GM19193 (cell line): ENCODE results near the gene SCN10A.

Source experiments
- POLR2A ChIP-seq: IDR thresholded peaks from 4 replicates; pipeline ENCODE4 v1.6.1; 2011; ENCODE audit not compliant: insufficient read depth, insufficient read length; ENCODE audit errors: extremely low read depth

Gene SCN10A

DNA sequence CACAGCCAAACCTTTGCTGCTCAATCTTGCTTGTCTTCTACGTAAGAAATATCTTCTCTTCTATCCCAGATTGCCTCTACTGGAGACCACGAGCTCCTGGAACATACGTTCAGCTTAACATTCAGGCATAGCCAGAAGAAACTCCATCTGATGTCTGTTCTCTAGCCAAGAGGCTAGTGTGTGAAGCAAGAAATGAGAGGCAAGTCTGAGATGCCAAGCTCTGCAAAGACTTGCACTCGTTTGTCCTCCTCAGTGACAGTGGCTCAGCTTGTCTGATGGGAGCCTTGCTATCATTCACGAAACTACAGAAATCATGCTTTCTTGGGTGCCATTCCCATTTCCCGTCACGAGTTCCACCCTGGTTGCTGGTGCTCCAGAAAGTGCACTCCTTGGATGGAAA lies at the start of gene SCN10A:
SCN10A (minus strand) TSS at position 192 of the 400 bp plus-strand sequence. CDS start 22,207 bp downstream, outside the sequence.
- no peak for TF ChIP-seq POLR2A

DNA sequence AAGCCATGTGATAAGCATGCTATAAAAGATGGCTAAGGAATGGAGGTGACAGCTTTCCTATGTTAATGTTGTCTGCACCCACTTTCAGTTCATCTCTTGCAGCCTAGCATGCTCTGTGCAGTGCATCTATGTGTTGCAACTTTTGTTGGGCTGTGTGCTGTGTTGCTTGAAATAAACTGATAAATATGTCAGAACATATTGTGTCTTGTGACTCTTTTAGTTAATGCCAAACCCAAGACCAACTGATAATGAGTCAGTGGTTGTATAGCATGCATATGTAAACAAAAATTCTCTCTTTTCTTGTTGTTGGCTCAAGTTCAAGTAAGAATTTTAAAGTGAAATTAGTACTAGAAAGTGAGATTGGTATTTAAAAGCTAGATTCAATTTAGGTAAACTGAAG lies 37.0 kb upstream of the SCN10A start:
- TF ChIP-seq POLR2A = no peak

DNA sequence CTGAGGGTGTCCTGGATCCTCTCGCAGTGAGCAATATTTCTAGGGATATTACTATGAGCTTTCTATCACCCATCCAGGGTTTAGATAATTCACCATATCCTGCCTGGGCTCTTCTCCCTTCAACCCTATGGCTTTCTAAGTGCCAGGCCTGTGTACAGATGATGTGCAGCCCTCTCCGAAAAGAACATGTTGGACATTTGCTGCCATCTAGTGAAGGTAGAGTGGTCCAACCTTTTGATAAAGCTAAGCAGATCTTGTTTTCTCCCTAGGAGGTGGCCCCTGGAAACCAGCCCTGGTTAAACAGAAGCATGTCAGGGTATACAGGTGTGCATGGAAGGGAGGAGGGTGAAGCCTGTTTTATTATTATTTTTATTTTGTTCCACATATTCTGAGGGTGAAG lies 27.9 kb upstream of the SCN10A start:
- no peak for TF ChIP-seq POLR2A

DNA sequence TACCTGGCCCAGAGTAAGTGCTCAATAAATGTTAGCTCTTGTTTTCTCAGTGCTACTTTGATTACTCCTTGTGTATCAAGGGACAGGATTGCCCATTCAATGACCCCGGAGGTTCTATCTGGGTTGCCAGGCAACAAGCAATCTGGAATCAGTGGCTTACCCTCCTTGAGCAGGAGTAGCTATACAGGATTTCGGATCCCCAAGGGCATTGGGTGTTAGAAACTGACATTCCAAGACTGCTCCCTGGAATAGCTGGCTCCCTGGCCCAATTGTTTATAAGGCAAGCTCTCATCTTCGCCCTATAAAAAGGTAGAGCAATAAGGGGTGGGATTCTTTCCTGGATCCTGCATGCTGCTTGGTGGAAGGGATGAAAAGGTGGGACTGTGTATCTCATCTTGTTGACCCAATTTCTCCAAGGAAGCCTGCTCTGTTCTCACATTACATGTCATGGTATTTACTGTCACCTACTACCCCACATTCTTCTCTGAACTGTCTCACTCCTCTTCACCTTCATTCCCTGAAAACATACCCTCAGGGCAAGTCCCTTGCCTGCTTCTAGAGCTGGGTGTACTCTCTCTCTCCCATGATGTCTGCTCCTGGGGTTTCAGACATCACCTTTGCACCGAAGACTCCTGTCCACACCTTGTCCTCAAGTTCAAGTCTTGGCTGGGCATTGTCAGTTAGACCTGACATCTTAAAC lies 26.4 kb upstream of the SCN10A start:
- no peak for TF ChIP-seq POLR2A

DNA sequence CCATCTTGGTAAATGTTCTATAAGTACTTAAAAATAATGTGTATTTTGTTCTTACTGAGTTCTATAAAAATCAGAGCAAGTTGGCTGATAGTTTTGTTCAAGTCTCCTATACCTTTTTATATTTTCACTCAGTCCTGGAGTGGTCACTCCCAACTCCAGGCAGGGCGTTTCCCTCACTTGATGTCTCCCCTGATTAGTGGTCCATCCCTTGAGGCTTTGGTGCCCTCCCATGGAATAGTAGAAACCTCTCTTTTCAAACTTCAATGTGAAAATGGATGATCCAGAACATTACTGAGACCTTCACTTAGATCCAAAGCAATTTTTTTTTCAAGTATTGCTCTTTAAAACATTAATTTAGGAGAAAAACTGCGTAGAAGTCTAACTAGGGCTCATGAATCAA lies 25.0 kb upstream of the SCN10A start:
- no peak for TF ChIP-seq POLR2A

DNA sequence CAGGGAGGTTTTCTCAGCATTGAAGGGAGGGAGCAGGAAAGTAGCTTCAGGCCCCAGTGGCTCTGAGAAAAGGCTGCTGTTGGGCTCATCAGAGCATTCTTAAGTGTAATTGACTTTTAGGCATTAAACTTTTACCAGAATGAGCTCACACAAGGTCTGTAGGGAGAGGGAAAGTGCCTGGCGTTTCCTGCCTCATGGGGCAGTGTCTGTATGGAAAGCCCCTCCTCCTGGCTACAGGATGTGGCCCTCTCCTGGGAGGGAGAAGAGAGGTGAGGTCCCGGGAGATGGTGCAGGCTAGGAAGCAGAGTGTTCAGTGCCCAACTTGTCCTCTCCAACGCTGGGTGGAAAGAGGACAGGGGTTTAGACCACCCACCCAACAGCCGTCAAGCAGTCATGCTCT lies 21.3 kb upstream of the SCN10A start:
- TF ChIP-seq POLR2A = no peak

DNA sequence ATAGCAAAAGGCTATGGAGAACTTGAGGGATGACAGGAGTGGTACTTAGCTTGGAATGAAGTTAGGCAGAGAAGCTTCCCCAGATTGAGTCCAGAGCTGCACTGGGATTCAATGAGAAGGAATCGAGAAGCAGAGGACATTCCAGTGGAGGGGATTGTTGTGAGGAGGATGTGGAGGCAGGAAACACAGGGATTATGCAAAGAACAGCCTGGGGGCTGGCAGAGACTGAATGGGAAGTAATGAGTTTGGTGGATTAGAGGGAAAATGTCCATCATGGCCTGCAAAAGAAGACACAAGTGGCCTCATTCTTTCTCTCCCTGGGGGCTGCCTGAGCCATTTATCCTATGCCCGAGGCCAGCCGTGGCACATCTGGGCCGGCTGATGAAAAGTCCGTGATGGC lies 20.5 kb upstream of the SCN10A start:
- no peak for TF ChIP-seq POLR2A

DNA sequence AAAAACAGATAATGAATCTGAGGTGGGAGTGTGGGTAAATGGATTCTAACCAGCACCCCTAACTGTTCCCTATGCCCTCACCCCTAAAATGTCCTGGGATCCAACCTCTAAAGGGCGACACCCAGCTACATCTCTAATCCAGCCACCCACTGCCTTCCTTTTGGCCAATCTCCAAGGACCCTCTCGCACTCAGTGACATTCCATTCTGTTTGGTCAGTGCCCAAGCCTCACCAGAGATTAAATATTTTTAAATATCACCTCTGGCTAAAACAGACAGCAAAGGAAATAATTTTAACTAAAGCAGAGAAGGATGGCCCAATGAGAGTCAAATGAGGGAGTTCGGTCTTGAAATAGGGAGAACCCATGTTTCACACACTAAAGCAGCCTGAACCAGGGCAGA lies 19.9 kb upstream of the SCN10A start:
- no peak for TF ChIP-seq POLR2A

DNA sequence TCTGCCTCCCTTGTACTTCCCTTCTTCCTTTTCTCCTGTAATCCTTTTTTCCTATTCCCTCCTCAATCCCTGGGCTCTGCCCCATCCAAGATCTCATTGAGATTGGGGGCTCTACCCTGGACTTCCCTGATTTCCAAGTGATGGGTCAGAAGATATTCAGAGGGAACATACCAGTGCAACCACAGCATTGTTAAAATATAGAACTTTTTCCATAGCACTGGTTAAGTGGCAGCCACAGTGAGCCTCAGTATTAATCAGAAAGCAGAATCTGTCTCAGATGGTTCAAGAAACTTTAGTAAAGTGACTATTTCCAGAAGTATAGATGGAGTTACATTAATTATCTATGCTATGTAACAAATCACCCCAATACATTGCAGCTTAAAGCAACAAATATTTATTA lies 18.7 kb upstream of the SCN10A start:
- TF ChIP-seq POLR2A = no peak

DNA sequence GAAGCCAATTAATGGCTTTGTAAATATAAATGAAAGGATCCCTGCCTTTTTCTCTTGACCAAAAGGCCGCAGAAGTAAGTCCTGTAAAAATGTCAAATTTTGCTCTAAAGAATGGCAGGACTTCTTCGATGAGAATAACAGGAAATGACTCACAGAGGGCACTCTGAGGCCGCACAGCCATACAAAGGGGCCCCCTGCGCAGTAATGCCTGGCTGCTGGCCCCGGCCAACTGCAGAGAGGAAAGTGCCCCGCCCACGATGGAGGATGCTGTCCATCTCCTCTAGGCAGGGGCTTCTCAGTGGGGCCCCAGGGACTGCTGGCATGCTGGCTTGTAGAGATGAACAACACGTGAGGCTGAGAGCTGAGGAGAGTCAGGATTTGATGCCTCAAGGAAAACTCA lies 18.1 kb upstream of the SCN10A start:
- TF ChIP-seq POLR2A = no peak

DNA sequence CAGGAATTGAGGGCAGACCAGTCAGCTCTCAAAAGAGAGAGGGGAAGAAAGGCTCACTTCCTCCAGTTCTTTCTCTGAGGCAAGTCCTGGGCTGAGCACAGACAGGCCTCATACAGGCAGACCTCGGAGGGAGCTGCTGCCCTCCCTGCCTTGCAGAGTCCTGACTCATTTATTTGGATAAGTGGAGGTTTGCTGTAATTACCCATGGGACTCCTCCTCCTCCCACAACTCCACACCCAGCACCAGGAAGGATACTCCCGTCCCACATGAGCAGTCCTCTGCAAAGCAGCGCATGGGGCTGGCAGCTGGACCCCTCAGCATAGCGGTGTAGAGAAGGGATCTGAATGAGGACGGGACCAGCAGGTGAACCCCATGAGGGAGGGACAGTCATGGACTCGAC lies 13.4 kb upstream of the SCN10A start:
- no peak for TF ChIP-seq POLR2A

DNA sequence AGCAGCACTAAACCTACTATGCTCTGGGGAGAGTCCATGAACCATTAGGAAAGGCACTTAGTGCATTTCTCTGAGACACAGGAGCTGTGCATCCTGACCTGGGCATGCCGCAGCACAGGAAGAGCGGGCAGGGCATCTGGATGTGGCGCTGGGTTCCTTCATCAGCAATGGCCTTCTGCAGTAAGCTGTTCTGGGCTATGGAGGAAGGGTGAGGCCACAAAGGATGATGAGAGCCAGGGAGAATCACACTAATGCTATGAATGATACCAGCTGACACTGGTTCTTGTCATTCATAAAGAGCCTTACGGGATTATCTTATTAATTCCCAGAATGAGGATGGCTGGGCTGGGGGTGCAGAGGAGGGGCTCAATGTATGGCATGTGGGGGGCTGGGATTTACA lies 12.7 kb upstream of the SCN10A start:
- no peak for TF ChIP-seq POLR2A

DNA sequence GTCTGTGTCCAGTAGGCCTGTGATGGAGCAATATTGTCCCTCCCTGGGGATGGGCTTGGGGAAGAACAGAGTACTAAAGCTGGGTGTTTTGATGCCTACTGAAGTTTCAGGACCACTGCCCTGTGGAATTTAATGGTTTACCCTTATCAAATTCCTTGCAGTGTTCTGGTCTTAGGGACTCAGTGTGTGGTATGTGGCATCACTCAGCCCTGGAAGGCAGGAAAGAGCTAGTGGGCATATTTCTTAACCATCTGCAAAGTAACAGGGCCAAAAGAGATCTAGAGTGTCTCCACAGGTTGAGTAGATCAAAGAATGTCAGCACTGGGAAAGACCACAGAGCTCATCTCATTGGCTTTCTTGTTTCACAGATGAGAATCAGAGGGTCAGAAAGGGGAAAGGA lies 11.8 kb upstream of the SCN10A start:
- no peak for TF ChIP-seq POLR2A

DNA sequence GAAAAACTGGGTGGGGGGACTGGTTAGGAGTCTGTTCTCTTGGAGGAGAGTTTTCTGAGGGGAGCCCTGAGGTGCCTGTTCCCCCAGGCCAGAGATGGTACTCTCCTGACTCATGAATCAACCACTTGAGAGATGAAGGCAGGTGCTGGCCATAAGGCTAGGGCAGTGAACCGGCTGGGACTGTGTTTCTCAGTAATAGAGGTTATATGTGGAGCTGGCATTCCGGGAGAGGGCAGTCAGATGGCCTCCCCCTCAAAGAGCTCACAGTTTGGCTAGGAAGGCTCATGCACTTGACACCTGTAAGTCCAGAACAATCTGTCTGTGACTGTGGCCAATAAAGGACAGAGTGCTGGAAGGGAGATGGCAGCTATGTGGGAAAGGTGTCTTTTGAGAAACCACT lies 10.0 kb upstream of the SCN10A start:
- no peak for TF ChIP-seq POLR2A

DNA sequence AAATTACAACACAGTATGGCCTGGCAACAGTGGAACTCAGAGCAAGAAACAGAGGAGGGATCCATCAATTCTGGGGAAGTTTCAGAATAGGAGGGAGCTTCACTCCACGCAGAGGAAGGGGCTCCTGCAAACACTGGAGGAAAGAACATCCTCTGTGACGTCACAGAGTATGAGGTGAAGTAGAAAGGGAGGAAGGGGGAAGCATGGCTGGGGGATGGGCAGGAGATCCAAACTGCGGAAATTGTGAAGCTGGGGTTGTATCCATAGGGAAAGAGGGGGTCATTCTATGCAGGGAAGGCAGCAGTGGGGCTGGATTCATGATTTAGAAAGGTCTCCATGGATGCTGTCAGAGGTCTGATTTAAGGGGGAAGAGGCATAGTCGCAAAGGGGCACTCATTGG lies 8.3 kb upstream of the SCN10A start:
- no peak for TF ChIP-seq POLR2A

DNA sequence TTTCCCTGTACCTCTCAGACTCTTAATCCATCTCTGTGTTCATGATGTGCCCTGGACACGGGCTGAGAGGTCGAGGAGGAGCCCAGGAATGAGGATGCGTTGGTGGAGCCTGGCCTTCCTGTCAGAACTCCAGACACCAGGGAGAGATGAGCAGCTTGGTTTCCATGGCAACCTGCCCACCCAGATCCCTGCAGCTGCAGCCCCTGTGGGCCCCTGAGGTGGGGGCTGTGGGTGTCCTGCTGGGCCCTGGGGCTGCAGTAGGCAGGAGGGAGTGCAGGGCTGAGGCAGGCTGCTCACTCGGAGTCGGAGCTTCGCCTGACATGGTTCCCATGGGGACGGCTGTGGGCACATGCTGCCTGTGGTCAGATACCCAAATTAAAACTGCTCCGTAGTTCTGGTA lies 7.7 kb upstream of the SCN10A start:
- no peak for TF ChIP-seq POLR2A

DNA sequence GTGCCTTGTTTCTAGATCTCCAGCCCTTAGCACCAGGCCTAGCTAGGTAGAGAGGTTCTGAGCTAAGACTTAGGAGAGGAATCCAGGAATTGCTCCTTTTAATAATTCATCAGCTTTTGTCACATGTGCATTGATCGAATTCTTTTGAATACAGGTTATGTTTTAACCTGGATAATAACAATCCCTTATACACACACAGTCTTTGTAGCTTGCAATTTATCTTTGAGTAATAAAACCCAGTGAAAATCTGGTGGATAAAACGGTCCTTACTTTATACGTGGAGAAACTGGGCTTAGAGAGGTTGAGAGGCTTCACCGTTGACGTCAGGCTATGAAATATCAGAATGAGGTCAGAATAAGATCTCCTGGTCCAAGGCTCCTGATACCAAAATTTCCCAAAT lies 7.2 kb upstream of the SCN10A start:
- TF ChIP-seq POLR2A = no peak

DNA sequence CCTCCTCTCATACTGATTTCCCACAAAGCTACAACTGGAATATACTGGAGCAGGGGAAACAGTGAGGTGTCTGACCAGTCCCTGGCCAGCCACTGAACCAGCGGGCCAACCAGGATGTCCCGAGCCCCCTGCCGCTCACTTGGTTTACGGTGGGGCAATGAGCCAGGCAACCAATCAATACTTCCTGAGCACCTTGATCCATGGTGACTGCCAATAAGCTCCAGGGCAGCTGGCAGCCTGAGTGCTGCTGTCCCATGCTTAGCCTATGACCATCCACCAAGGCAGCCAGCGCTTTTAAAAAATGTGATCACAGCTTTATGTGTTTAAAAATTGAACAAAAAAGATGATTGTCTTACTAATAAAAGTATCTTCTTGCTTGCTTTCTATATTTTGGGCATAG lies 4.2 kb downstream of the SCN10A start:
- no peak for TF ChIP-seq POLR2A

DNA sequence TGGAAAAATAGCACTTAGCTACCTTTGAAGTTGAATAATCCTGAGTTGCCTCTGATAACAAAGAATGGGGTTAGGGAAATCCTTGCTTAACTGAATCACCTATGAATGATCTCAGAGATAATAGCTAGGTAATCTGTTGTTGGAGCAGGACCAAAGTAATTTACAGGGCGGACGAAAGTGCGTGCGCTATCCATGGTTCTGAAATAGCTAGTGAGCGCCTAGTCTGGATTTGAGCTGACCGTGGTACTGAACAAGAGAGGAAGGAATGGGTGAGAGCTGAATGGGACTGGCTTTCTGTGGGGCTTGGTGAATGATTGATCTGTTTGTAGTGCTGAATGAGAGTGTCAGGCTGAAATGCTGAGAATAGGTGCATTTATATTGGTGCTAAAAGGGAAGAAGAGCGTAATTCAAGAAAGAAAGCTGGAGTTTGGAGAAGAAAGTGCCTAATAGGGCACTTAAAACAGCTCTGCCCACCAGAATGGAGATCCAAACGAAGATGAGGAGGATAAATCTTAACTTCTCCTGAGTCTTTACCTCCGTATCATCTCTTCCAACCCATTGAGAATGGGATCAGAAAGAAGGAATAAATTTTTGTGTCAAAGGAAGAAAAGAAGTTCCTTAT lies 10.1 kb downstream of the SCN10A start:
- no peak for TF ChIP-seq POLR2A
